Measurements from ENCODE around the gene TMCC2.

DNA sequence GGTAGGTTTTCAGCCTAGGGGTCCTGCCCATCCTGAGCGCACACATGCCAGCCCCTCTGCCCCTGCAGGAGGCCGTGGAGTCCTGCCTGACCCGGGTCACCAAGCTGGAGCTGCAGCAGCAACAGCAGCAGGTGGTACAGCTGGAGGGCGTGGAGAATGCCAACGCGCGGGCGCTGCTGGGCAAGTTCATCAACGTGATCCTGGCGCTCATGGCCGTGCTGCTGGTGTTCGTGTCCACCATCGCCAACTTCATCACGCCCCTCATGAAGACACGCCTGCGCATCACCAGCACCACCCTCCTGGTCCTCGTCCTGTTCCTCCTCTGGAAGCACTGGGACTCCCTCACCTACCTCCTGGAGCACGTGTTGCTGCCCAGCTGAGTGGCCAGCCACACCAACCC is 44.0 kb downstream of the TMCC2 start:
- no peak for TF ChIP-seq POLR2A (IDR thresholded peaks at IDR 0.05)
- TF ChIP-seq CTCF (IDR thresholded peaks at IDR 0.05), result no peak

Measured in prostate gland (tissue), 2 donors.